LNCaP clone FGC (cell line): ENCODE data around the gene SFN.

Source experiments
- DNase-seq: peaks from one replicate; pipeline ENCODE4 v3.0.0-alpha.2; 2011; ENCODE audit warnings: low read depth
- H3K4me3 ChIP-seq: 2 replicates; pipeline ENCODE4 v1.5.1; 2011; ENCODE audit warnings: mild to moderate bottlenecking, low read depth, low read length, control low read depth
- CTCF ChIP-seq: IDR thresholded peaks from 2 replicates; pipeline ENCODE4 v1.5.1; 2012; ENCODE audit warnings: mild to moderate bottlenecking; ENCODE audit not compliant: control insufficient read depth, insufficient read depth; ENCODE audit errors: extremely low read depth

SFN gene

GRCh38 chr1:26862781-26863684 is at the start of gene SFN:
Gene SFN (plus strand): TSS chr1:26863149. CDS start chr1:26863213, 64 bp downstream.
- TF ChIP-seq CTCF = peak; percentile 19; the same call in 1 of the 2 replicates
- peak within 1 kb of the TSS; percentile 78 for H3K4me3 ChIP-seq

GRCh38 chr1:26814377-26814776 is 48.6 kb upstream of the SFN start:
- H3K4me3 ChIP-seq = no peak overlapping the region
- DNase-seq = no peak
- TF ChIP-seq CTCF = no peak

More at GRCh38 chr1:26862781-26863684, at the start of gene SFN:
- no peak for DNase-seq

- no peak for DNase-seq
- no peak overlapping the region for H3K4me3 ChIP-seq
- no peak for TF ChIP-seq CTCF
Observed at GRCh38 chr1:26814893-26815292, 48.1 kb upstream of the SFN start.

- TF ChIP-seq CTCF = no peak
- DNase-seq = no peak
- no peak overlapping the region for H3K4me3 ChIP-seq
Observed at GRCh38 chr1:26820784-26821269, 42.1 kb upstream of the SFN start.

- H3K4me3 ChIP-seq = no peak overlapping the region
- TF ChIP-seq CTCF = no peak
- no peak for DNase-seq
Observed at GRCh38 chr1:26822737-26823395, 40.1 kb upstream of the SFN start.

GRCh38 chr1:26824731-26825130 is 38.2 kb upstream of the SFN start:
- DNase-seq = peak; percentile 76
- no peak overlapping the region for H3K4me3 ChIP-seq
- no peak for TF ChIP-seq CTCF
